SJCRH30 (cell line): ENCODE measurements around the gene DCDC2C. TPM values are rescaled to one million over a fixed set of nuclear protein-coding genes. Genes with fewer than 3 reads are reported as not detected.
"Not testable (repeated sequence)": the region's sequence is repeated elsewhere in the genome, so short reads cannot be mapped to it uniquely, and the experiment has no call there.

ENCODE experiments used
- DNase-seq, 2 experiments: peaks; one replicate each; pipeline ENCODE4 v3.0.0-alpha.2; 2015 to 2020
- H3K27ac ChIP-seq: fragments of 250-450 bp; sonication (Bioruptor Pico); 2 replicates; pipeline ENCODE4 v1.5.1; 2020; ENCODE audit warnings: mild to moderate bottlenecking, moderate library complexity
- H3K27me3 ChIP-seq: fragments of 250-450 bp; sonication (Bioruptor Pico); 2 replicates; pipeline ENCODE4 v1.5.1; 2020; ENCODE audit warnings: mild to moderate bottlenecking, moderate library complexity
- H3K36me3 ChIP-seq: fragments of 250-450 bp; sonication (Bioruptor Pico); 2 replicates; pipeline ENCODE4 v1.5.1; 2020; ENCODE audit warnings: mild to moderate bottlenecking, moderate library complexity
- H3K4me1 ChIP-seq: fragments of 250-450 bp; sonication (Bioruptor Pico); 2 replicates; pipeline ENCODE4 v1.5.1; 2020; ENCODE audit warnings: mild to moderate bottlenecking, moderate library complexity
- H3K4me3 ChIP-seq: fragments of 250-450 bp; sonication (Bioruptor Pico); 2 replicates; pipeline ENCODE4 v1.5.1; 2020; ENCODE audit warnings: mild to moderate bottlenecking, moderate library complexity
- H3K9me3 ChIP-seq: fragments of 250-450 bp; sonication (Bioruptor Pico); replicated peaks from 2 replicates; pipeline ENCODE4 v1.5.1; 2020; ENCODE audit warnings: mild to moderate bottlenecking, moderate library complexity
- total RNA-seq: library from RNA; depleted of rRNA; stranded (reverse); fragments of >200 nt; shearing (Covaris generic); gene quantifications from 2 replicates; pipeline ENCODE4 v1.2.3, GENCODE V29; 2014

Gene DCDC2C
- total RNA-seq, 1 experiment from 2014 or later: not detected

DNA sequence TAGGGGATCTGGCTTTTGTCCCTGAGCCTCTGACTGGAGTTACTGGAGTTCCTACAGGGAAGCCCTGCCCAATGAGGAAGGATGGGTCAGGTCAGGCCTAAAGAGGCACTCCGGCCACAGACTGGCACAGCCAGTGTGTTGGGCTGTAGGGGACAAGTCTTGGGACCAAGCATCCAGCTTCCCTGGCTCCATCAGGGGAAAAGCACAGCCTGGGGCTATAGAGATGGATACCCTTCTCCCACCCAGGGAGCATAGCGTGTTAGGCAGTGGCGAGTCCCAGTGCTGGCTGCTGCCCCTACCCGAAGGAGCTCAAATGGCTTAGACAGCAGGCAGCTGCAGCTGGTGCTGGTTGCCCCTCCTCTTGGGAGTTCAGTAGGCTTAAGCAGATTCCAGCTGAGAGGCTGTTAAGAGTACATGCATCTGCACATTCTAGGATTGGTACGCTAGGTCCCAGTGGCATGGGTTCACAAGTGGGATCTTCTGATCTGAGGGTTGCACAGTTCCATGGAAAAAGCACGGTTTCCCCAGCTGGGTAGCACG, 111.4 kb downstream of the DCDC2C start:
- Histone ChIP-seq H3K27ac (no peak overlapping the region), H3K36me3 (no peaks in the 10 kb centered on the region), H3K4me3 (no peak overlapping the region), H3K27me3 (no peaks in the 10 kb centered on the region), H3K9me3 (no peaks in the 10 kb centered on the region; the same call in 1 of the 2 replicates), H3K4me1 (no peaks in the 10 kb centered on the region)
- no peak for DNase-seq

DNA sequence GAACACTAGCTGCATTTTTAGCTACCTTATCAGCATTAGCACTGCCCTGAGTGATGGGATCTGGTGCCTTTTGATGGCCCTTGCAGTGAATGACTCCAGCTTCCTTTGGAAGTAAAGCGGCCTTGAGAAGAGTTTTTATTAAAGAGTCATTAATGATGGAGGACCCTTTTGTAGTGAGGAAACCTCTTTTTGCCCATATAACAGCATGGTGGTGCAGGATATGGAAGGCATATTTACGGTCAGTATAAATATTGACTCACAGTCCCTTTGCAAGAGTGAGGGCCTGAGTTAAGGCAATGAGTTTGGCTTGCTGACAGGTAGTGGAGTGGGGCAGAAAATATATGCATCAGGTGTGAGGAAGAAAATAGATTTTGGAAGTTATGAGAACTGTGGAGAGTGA, 113.8 kb downstream of the DCDC2C start:
- not testable (repeated sequence) for H3K27me3 ChIP-seq, H3K27ac ChIP-seq, H3K4me3 ChIP-seq, H3K9me3 ChIP-seq, H3K36me3 ChIP-seq, H3K4me1 ChIP-seq, DNase-seq

DNA sequence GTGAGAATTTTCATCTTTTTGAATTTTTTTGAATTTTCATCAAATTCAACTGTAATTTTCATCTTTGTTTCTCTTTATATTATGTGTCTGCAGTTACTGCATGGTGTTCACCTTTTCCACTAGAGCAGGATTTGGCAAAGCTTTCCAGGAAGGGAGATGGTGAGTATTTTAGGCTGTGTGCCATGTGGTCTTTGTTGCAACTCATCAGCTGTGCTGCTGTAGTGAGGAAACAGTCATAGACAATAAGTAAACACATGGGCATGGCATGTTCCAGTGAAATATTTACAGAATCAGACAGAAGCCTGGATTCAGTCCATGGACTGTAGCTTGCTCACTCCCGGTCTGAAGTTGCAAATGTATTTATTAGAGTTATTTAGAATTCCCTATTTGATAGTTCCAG, 120.4 kb downstream of the DCDC2C start:
- H3K36me3 ChIP-seq: no peaks in the 10 kb centered on the region
- H3K27me3 ChIP-seq: no peaks in the 10 kb centered on the region; the same call in 1 of the 2 replicates
- no peaks in the 10 kb centered on the region for H3K9me3 ChIP-seq
- DNase-seq: no peak
- H3K4me3 ChIP-seq: no peak overlapping the region
- no peak overlapping the region for H3K27ac ChIP-seq
- no peaks in the 10 kb centered on the region for H3K4me1 ChIP-seq

DNA sequence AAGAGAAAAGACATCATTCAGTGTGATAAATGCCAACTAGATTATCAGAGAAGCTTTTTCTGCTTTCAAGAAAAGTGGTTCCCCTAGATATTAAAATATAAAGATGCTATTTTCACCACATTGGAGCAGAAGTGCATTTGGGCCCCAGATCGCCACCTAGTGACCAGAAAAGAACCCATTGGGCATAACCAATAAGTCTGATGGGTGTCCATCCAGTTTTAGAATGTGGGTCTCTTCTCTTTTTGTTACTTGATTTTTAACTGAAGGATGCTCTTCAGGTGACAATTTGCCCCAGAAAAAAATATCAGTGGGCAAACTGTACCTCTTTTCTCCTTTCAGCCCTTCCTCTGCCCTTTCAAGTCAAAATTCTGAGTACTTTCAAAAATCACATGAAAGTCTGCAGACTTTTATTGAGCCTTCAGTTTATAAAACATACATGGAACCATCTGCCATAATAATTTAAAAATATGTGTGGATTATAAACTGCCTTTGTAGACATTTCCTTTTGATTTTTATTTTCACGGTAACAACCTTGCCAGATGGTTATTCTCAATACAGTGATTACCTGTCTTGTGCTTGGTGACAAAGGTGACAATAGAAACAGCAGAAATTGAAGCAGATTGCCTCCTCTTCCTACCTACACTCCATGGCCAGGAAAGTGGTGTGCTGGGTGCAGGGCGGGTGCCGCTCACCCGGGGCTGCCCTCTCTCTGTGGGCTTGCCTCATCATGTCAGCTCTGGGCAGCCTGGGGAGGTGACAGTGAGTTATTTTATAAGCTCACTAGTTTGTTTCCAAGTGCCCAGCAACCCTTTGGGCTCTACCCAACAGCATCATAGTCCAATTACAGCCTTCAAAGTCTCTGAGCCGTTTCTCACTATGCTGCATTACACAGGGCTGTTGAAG, 124.5 kb downstream of the DCDC2C start:
- Histone ChIP-seq H3K36me3 (no peaks in the 10 kb centered on the region), H3K4me3 (no peak overlapping the region), H3K4me1 (no peaks in the 10 kb centered on the region), H3K27me3 (no peaks in the 10 kb centered on the region), H3K9me3 (no peaks in the 10 kb centered on the region; the same call in 1 of the 2 replicates), H3K27ac (no peak overlapping the region)
- DNase-seq: peak in 1 of 2 experiments; percentile 60

DNA sequence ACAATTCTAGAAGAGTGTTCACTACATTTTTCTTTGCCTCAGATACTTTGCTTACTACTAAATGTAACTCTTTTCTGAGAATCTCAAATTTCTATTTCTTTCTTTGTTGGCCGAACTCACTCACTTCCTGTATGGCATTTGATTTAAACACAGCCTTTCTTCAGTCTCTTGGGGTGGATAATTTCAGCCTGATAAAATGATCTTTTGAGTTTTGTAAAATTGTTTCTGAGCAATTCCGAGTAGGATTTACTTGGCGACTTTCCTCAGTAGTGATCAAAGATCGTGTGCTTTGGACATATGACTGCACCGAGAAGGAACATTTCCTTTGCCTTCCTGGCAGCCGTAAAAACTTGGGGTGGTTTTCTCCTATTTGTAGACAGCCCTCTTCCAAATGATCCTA, 127.4 kb downstream of the DCDC2C start:
- no peaks in the 10 kb centered on the region for H3K36me3 ChIP-seq
- H3K4me1 ChIP-seq: no peaks in the 10 kb centered on the region

DNA sequence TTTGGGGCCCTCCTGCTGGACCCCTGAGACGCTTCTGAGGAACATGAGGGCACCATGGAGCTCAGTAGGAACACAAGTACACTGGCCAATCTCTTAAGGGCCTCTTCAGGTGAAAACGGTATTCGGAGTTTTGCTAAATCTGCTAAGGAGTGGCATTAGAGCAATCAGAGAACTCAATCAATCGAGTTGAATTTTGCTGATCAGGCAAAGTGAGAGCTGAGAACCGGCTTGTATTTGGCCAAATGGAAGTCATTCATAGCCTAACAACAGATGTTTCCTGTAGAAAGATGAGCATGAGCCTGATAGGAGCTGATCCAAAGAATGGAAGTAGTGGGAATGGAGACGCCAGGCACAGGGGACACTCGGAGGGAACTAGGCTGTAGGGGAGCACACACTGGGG, 133.7 kb downstream of the DCDC2C start:
- Histone ChIP-seq H3K9me3 (no peaks in the 10 kb centered on the region; the same call in 1 of the 2 replicates), H3K27ac (no peak overlapping the region), H3K4me3 (no peak overlapping the region), H3K27me3 (no peaks in the 10 kb centered on the region), H3K4me1 (peaks cover 20% of the 10 kb centered on the region), H3K36me3 (no peaks in the 10 kb centered on the region)
- no peak for DNase-seq

More for the DNA sequence above, 127.4 kb downstream of the DCDC2C start:
- DNase-seq: no peak
- no peaks in the 10 kb centered on the region; the same call in 1 of the 2 replicates for H3K9me3 ChIP-seq
- H3K27ac ChIP-seq: no peak overlapping the region
- no peaks in the 10 kb centered on the region for H3K27me3 ChIP-seq
- no peak overlapping the region for H3K4me3 ChIP-seq

DNA sequence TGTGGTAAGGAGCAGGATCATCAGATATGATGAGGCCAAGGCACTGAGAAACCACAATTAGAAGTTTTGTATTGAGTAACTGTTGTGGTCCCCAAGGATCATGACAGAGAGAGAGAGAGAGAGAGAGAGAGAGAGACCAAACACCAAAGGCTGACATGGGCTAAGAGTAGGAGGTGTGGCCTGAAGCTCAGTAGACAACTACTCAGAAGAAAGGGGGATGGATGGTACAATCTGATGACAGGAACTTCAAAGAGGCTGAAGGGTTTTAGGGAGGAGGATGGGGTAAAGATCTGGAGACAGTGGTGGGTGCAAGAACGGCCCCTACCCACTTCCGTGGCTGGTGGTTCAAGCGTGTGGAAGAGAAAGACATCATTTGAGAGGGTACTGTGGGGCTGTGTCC, 135.0 kb downstream of the DCDC2C start:
- DNase-seq: no peak
- Histone ChIP-seq H3K36me3 (no peaks in the 10 kb centered on the region), H3K4me1 (peaks cover 20% of the 10 kb centered on the region), H3K27me3 (no peaks in the 10 kb centered on the region), H3K27ac (no peak overlapping the region), H3K9me3 (no peaks in the 10 kb centered on the region), H3K4me3 (no peak overlapping the region)

DNA sequence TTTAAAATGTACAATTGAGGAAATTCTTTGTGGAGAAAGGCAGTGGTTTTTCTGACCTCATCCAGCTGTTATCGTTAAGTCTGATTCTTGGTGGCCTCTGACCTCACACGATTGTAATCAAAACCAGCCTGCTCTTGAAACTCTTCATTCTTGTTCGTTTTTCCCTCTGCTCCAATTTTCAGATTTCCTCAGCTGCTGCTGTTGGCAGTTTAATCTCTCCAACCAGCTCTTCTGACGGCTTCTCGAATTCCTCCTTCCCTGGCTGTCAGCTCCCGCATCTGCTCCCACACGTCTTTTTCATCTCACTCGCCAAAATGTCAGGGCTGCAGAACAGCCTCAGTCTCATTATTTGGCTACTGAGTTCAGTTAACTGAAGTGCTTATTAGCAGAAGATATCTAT, 136.1 kb downstream of the DCDC2C start:
- no peaks in the 10 kb centered on the region for H3K9me3 ChIP-seq
- peak overlapping the region; percentile 15; the same call in 1 of the 2 replicates for H3K27ac ChIP-seq
- no peaks in the 10 kb centered on the region for H3K27me3 ChIP-seq
- peak; percentile 79 to 92 for DNase-seq
- peaks cover 20% of the 10 kb centered on the region for H3K4me1 ChIP-seq
- no peak overlapping the region for H3K4me3 ChIP-seq
- no peaks in the 10 kb centered on the region for H3K36me3 ChIP-seq

DNA sequence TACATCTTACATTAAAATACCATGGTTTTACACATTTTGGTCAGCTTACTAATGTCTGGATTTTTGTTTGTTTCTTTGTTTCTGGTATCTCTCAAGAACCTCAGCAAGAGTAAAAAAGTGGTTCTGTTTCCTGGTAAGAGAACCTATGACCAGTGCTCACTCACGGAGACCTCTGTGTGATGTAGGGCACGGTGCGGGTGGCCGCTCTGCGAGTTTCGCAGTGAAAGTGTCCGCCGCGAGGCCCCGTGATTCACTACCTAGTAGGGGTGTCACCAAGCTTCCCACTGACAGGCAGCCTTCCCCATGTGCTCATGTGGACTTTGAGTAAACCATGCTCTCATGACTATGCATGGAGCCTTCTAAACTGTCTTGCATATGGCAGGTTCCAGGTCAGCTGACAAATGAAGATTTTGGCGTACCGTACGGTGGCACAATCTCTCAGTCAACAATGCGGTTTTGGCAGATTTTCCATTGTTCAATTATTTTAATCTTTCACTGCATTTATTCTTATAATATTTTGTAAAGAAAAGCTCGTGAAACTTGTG, 137.3 kb downstream of the DCDC2C start:
- Histone ChIP-seq H3K27me3 (no peaks in the 10 kb centered on the region), H3K4me3 (no peak overlapping the region), H3K9me3 (no peaks in the 10 kb centered on the region), H3K36me3 (no peaks in the 10 kb centered on the region), H3K27ac (no peak overlapping the region), H3K4me1 (peaks cover 20% of the 10 kb centered on the region)
- DNase-seq: no peak

DNA sequence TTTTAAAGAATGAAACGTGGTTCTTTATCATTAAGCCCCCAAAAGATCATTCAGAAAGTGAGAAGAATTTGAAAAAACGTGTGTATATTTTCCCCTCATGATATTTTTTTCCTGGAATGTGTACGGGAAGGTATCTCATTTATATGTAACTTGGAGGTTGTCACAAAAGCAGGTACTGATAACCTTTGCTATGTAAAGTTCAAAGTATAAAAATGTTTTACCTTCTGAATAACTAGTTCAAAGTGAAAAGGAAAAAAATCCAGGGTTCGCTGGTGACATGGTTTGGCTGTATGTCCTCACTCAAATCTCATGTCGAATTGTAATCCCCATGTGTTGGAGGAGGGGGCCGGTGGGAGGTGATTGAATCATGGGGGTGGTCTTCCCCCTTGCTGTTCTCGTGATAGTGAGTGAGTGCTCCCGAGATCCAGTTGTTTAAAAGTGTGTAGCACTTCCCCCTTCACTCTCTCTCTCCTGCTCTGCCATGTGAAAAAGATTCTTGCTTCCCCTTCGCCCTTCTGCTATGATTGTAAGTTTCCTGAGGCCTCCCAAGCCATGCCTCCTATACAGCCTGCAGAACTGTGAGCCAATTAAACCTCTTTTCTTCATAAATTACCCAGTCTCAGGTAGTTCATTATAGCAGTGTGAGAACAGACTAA, 144.2 kb downstream of the DCDC2C start:
- Histone ChIP-seq H3K27me3 (peaks cover 4% of the 10 kb centered on the region), H3K36me3 (no peaks in the 10 kb centered on the region), H3K4me3 (no peak overlapping the region), H3K4me1 (no peaks in the 10 kb centered on the region), H3K9me3 (no peaks in the 10 kb centered on the region), H3K27ac (no peak overlapping the region)
- no peak for DNase-seq

DNA sequence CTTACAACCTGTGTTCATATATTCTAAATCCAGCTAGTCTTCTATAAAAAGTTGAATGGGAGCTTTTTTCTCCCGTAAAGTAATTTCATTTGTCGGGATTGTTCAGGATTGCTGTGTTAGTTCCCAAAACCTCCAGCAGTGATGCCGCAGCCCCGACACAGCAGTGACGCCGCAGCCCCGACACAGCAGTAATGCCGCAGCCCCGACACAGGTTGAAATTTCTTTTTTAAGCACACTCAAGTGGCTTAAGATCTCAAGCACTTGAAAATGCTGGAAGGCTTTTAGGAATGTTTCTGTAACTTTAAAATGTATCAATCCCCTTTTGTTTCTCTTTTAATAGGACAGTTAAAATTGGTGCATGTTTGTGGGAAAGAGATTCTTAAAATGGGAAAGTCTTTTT, 145.4 kb downstream of the DCDC2C start:
- no peaks in the 10 kb centered on the region for H3K4me1 ChIP-seq
- no peaks in the 10 kb centered on the region for H3K36me3 ChIP-seq
- H3K4me3 ChIP-seq: no peak overlapping the region
- no peak for DNase-seq
- H3K27me3 ChIP-seq: peaks cover 4% of the 10 kb centered on the region
- no peak overlapping the region for H3K27ac ChIP-seq
- H3K9me3 ChIP-seq: no peaks in the 10 kb centered on the region

DNA sequence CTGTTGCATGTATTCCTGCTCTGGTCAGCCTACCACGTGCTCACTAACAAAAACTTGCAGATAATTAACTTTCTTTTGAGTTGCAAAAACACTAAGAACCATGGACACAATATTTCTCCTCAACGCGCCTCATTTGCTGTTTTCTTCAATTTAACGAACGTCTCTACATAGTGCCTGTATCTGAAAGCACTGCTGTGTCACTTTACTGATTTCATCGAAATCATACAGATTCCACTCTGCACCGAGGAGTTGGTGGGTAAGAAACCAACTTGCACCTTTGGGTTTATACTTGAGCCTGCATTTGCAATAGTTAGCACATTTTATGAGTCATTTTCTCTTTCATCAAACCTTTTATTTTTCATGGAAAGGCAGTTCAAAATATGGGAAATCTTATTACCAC, 145.8 kb downstream of the DCDC2C start:
- H3K27ac ChIP-seq: no peak overlapping the region
- H3K4me3 ChIP-seq: no peak overlapping the region
- H3K4me1 ChIP-seq: no peaks in the 10 kb centered on the region
- H3K36me3 ChIP-seq: no peaks in the 10 kb centered on the region
- no peak for DNase-seq
- H3K27me3 ChIP-seq: peaks cover 4% of the 10 kb centered on the region
- no peaks in the 10 kb centered on the region for H3K9me3 ChIP-seq

DNA sequence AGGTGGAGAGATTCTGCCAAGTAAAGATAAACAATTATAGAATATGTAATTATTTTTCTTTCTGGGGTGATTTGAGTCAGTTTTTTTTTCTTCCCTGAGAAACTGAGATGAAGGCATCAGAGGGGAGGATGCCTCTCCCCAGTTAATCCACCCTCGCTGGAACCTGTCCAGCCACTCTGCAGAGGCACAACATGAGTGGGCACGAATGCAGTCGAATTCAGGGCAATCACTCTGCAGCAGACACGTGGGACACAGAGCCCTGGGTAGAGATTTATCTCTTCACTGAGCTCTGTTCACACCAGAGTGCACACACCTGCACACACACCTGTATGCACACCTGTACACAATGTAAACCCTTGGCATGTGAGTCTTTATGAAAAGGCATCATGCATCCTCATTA, 154.2 kb downstream of the DCDC2C start:
- no peaks in the 10 kb centered on the region for H3K27me3 ChIP-seq
- no peaks in the 10 kb centered on the region for H3K36me3 ChIP-seq
- no peaks in the 10 kb centered on the region for H3K9me3 ChIP-seq
- no peak overlapping the region for H3K4me3 ChIP-seq
- H3K4me1 ChIP-seq: no peaks in the 10 kb centered on the region
- DNase-seq: no peak
- no peak overlapping the region for H3K27ac ChIP-seq

DNA sequence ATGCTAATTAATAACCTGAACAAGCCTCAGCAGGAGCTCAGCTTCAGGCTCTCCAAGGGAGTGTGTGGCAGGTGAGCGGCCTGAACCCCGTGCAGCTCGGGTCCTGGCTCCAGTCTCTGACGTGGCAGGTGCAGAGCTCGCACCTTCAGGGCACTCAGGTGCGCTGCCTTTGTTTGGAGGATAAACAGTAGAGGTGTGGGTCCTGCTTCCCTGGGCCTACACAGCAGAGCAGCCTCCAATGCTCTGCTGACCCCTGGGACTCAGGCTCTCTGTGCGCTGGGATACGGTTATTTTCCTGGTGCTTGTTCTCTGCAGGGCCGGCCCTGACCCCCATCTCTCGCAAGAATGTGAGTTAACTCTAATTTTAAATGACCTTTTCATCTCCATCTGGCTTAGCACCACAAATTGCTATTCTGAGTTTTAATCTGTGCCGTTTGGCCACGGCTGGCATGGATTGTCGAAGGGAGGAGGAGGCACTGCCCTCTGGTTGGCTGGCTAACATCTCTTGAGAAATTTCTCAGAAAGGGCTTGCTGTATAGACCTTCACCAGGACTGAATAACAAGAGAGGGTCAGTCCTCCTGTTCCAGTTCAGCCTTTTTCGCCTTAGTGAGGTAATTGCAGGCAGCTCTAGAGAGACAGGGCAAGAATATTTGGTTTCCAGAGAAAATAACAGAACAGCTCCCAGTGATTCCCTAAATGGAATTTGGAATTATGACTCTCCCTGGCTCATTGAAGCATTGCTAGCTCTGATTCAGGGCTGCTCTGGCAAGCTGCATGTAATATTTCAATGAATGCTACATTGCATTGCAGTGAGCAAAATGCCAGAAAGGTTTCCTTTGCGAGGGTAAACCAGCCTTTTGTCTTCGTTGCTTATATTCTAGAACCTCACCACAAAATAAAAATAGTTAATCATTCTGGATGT, 161.8 kb downstream of the DCDC2C start:
- H3K4me1 ChIP-seq: no peaks in the 10 kb centered on the region
- H3K4me3 ChIP-seq: no peak overlapping the region
- H3K9me3 ChIP-seq: no peaks in the 10 kb centered on the region
- DNase-seq: no peak
- no peaks in the 10 kb centered on the region for H3K27me3 ChIP-seq
- H3K36me3 ChIP-seq: no peaks in the 10 kb centered on the region
- no peak overlapping the region for H3K27ac ChIP-seq
